Endothelial cell of umbilical vein (primary cell): ENCODE measurements around the gene ZBTB34. TPM values are rescaled to one million over a fixed set of nuclear protein-coding genes. Genes with fewer than 3 reads are reported as not detected.

Source experiments
- BruUV-seq: library from RNA; stranded (reverse); fragments of 400-500 nt; replicated peaks from 2 replicates; lab custom pipeline; 2021; lab: Mats Ljungman, UMichigan
- CTCF ChIA-PET: fragments of 300-600, 350-600 bp; sonication (Branson Sonifier 250); formaldehyde crosslinking; loops from one replicate; lab custom pipeline; 2021; ENCODE audit warnings: antibody characterized with exemption, inconsistent platforms; lab: Charles Lee
- POLR2A ChIA-PET: fragments of 300-600, 350-600 bp; sonication (Branson Sonifier 250); formaldehyde crosslinking; loops from one replicate; lab custom pipeline; 2021; ENCODE audit warnings: antibody characterized with exemption, inconsistent platforms; lab: Charles Lee
- DNase-seq: peaks from one replicate; pipeline ENCODE4 v3.0.0-alpha.2; 2011; ENCODE audit warnings: low read depth, low spot score
- FAIRE-seq: peaks from 2 replicates; lab custom pipeline; 2011; peaks lifted over from hg19 to GRCh38; lab: Jason Lieb, UNC
- H2AFZ ChIP-seq: 2 replicates; pipeline ENCODE4 v1.6.0; 2012; ENCODE audit warnings: low read depth, low read length, control low read depth, inconsistent platforms
- H3K27ac ChIP-seq: 2 replicates; pipeline ENCODE4 v1.5.1; 2011; ENCODE audit warnings: low read depth, mild to moderate bottlenecking, control low read depth, low read length, moderate library complexity; ENCODE audit not compliant: insufficient read depth
- H3K27me3 ChIP-seq, 2 experiments: 2 replicates each; pipeline versions ENCODE4 v1.6.0 to v1.6.1; 2011; ENCODE audit warnings: low read length in 2 of 2, mixed read lengths in 1 of 2; ENCODE audit not compliant: control insufficient read depth in 2 of 2, insufficient read depth in 2 of 2
- H3K36me3 ChIP-seq, 2 experiments: 2 replicates in 1 of 2; 3 replicates in 1 of 2; pipeline ENCODE4 v1.5.1; 2011; ENCODE audit warnings: low read length in 2 of 2, mild to moderate bottlenecking in 1 of 2, moderate library complexity in 1 of 2; ENCODE audit not compliant: control insufficient read depth in 2 of 2, insufficient read depth in 2 of 2; ENCODE audit errors: extremely low read depth in 1 of 2
- H3K4me1 ChIP-seq: 3 replicates; pipeline ENCODE4 v1.5.1; 2011; ENCODE audit warnings: mild to moderate bottlenecking, low read length; ENCODE audit not compliant: control insufficient read depth, insufficient read depth; ENCODE audit errors: extremely low read depth
- H3K4me2 ChIP-seq: 2 replicates; pipeline ENCODE4 v1.6.1; 2011; ENCODE audit warnings: low read length, control low read depth, mixed read lengths; ENCODE audit not compliant: insufficient read depth
- H3K4me3 ChIP-seq, 3 experiments: fragments of 200-600 bp in 1 of 3; sonication (generic), shearing (Covaris generic) in 1 of 3; replicated peaks in 1 of 3; 2 replicates each; pipeline ENCODE4 v1.5.1; 2011 to 2016; ENCODE audit warnings: control low read depth in 3 of 3, low read length in 3 of 3, mild to moderate bottlenecking in 2 of 3, inconsistent platforms in 1 of 3, low read depth in 1 of 3, moderate library complexity in 1 of 3; ENCODE audit not compliant: insufficient read depth in 1 of 3
- H3K79me2 ChIP-seq: 2 replicates; pipeline ENCODE4 v1.6.0; 2012; ENCODE audit warnings: low read length, inconsistent platforms; ENCODE audit not compliant: control insufficient read depth, insufficient read depth
- H3K9ac ChIP-seq: replicated peaks from 2 replicates; pipeline ENCODE3; 2011; ENCODE audit warnings: low read length, control low read depth; ENCODE audit not compliant: insufficient read depth; ENCODE audit errors: extremely low read depth
- H3K9me1 ChIP-seq: replicated peaks from 3 replicates; pipeline ENCODE4 v1.6.0; 2011; ENCODE audit warnings: mild to moderate bottlenecking, low read length; ENCODE audit not compliant: control insufficient read depth, insufficient read depth; ENCODE audit errors: extremely low read depth
- H3K9me3 ChIP-seq: replicated peaks from 2 replicates; pipeline ENCODE4 v1.5.1; 2012; ENCODE audit warnings: low read length, inconsistent platforms; ENCODE audit not compliant: control insufficient read depth, insufficient read depth
- H4K20me1 ChIP-seq: replicated peaks from 2 replicates; pipeline ENCODE3; 2011; ENCODE audit warnings: mild to moderate bottlenecking, low read length; ENCODE audit not compliant: control insufficient read depth, insufficient read depth; ENCODE audit errors: extremely low read depth
- CTCF ChIP-seq, 2 donors: IDR thresholded peaks; 1 replicate in 1 of 2; 2 replicates in 1 of 2; pipeline ENCODE4 v1.5.1; 2011; ENCODE audit warnings: low read length in 2 of 2, mild to moderate bottlenecking in 2 of 2, moderate library complexity in 2 of 2, control low read depth in 1 of 2, inconsistent platforms in 1 of 2, low read depth in 1 of 2; ENCODE audit not compliant: insufficient read depth in 1 of 2; ENCODE audit errors: extremely low read depth in 1 of 2
- EZH2 ChIP-seq: IDR thresholded peaks from 2 replicates; pipeline ENCODE4 v1.6.1; 2012; ENCODE audit warnings: borderline replicate concordance, low read depth, mild to moderate bottlenecking, moderate library complexity, low read length, inconsistent platforms; ENCODE audit not compliant: severe bottlenecking
- FOS ChIP-seq: IDR thresholded peaks from 2 replicates; pipeline ENCODE4 v1.6.1; 2011; ENCODE audit warnings: mild to moderate bottlenecking, low read length, moderate library complexity, borderline replicate concordance; ENCODE audit not compliant: insufficient read depth
- MYC ChIP-seq: IDR thresholded peaks from one replicate; pipeline ENCODE4 v1.6.1; 2011; ENCODE audit warnings: mild to moderate bottlenecking, low read depth, low read length
- POLR2A ChIP-seq: IDR thresholded peaks from 2 replicates; pipeline ENCODE4 v1.6.1; 2012; ENCODE audit warnings: low read depth, mild to moderate bottlenecking, control low read depth, low read length
- dilution Hi-C: fragments of 300-500 bp; cut with MboI; formaldehyde crosslinking; loops from one replicate; pipeline ENCODE4 v1.15.0; 2019; ENCODE audit warnings: low sequenced_read_pairs; ENCODE audit not compliant: extremely low pct_ligation_motif_present
- intact Hi-C: fragments of 100-400 bp; cut with micrococcal nuclease; formaldehyde crosslinking; loops from one replicate; pipeline ENCODE4 v1.10.0; 2022
- polyA plus RNA-seq, 4 experiments: library from polyadenylated mRNA; depleted of rRNA in 3 of 4; stranded (reverse) in 3 of 4; unstranded in 1 of 4; fragments of >200 nt; gene quantifications; 2 replicates each; pipeline versions ENCODE4 v1.2.1 to v1.2.3, GENCODE V29; 2011 to 2012; ENCODE audit warnings: missing spikeins in 1 of 4
- total RNA-seq: library from RNA; stranded (reverse); gene quantifications from 2 replicates; pipeline ENCODE4 v1.2.3, GENCODE V29; 2021
- TF ChIP-seq, protein P1 (sequence below): IDR thresholded peaks from 2 replicates; pipeline ENCODE4 v1.6.1; 2011; ENCODE audit not compliant: insufficient read depth, insufficient read length

ZBTB34 gene
- total and polyA plus RNA-seq, 2 donors (not counting 3 experiments of a cell fraction or from before 2014, with no cell fraction given) = 4.0 to 9.6 TPM

- CTCF ChIA-PET = interaction anchor here (1.6 to 1.9 kb wide), 2 partner anchors 25 to 53 kb away, joined by 5 read pairs; no protein-coding TSS in a partner anchor
- no peaks in the 10 kb centered on the region for H3K36me3 ChIP-seq
- H4K20me1 ChIP-seq = no peaks in the 10 kb centered on the region
- no peak overlapping the region for H2AFZ ChIP-seq
- POLR2A ChIA-PET = no interaction called here
- no peak overlapping the region for H3K4me3 ChIP-seq
- FAIRE-seq (no peak), DNase-seq (no peak)
- no peaks in the 10 kb centered on the region for H3K9me3 ChIP-seq
- no peak for TF ChIP-seq FOS
- no peak for TF ChIP-seq MYC
- TF ChIP-seq, protein P1, sequence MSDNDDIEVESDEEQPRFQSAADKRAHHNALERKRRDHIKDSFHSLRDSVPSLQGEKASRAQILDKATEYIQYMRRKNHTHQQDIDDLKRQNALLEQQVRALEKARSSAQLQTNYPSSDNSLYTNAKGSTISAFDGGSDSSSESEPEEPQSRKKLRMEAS = no peak
- no peak for TF ChIP-seq EZH2
- no peak for TF ChIP-seq CTCF (IDR thresholded peaks at IDR 0.05; ENCODE audit: extremely low read depth in 1 of 2, insufficient read depth in 1 of 2, low read depth in 1 of 2, low read length in 2 of 2)
- TF ChIP-seq POLR2A = no peak
- peaks cover 0 to 1% of the 10 kb centered on the region in 2 experiments for H3K27me3 ChIP-seq
- no peaks in the 10 kb centered on the region for H3K79me2 ChIP-seq
- no peak overlapping the region for H3K4me2 ChIP-seq
- no peak overlapping the region for H3K27ac ChIP-seq
- no peaks in the 10 kb centered on the region for H3K9me1 ChIP-seq
- intact Hi-C loops = no loop called here
- H3K9ac ChIP-seq = no peak overlapping the region
- no TSS peak for BruUV-seq
- dilution Hi-C loops = no loop called here
- H3K4me1 ChIP-seq = no peaks in the 10 kb centered on the region
Observed at GRCh38 chr9:126915846-126916543, 55.6 kb downstream of the ZBTB34 start.
